GM21825 (cell line): ENCODE data around the gene TFEB.
"Not testable (repeated sequence)": the region's sequence is repeated elsewhere in the genome, so short reads cannot be mapped to it uniquely, and the experiment has no call there.

Experiments
- ATAC-seq: cut with Tn5 transposase; IDR thresholded peaks from one replicate; pipeline ENCODE4 v1.9.1; 2021; ENCODE audit warnings: mild to moderate bottlenecking, moderate library complexity; ENCODE audit not compliant: unreplicated experiment

The TFEB gene

DNA sequence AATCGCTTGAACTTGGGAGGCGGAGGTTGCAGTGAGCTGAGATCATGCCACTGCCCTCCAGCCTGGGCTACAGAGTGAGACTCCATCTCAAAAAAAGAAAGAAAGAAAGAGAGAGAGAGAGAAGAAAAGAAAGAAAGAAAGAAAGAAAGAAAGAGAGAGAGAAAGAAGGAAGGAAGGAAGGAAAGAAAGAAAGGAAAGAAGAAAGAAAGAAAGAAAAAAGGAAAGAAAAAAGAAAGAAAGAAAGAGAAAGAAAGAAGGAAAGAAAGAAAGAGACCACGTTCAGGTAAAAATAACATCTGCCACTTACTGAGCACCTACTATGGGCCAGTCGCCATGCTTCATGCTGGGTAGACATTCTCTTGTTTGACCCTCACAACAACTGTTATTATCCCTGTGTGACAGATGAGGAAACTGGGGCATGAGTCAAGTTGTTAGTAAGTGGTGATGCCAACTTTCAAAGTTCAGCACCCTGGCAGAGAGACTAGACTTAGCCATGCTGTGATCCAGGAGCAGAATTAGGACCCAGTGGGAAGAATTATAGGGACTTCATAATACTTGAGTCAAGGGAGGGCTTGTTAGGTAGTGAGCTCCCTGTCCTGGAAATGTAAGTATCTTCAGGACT is 30.7 kb upstream of the TFEB start:
- ATAC-seq, result not testable (repeated sequence)

DNA sequence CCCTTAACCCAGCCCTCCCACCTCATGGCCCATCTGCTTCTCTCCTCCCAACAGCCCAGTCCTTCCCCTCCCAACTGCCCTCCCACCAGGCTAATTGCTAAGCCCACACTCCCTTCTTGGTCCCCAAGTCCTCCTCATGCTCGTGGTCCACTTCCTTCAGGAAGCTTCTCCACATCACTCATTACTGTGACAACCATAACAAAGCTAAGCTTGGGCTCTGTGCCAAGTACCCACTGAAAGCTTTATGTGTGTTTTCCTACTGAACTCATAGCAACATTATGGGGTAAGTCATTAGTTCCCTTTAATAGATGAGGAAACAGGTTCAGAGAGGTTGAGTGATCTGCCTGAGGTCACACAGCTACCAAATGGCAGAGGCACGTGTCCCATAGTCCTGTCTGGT is 28.1 kb upstream of the TFEB start:
- ATAC-seq, result no peak

DNA sequence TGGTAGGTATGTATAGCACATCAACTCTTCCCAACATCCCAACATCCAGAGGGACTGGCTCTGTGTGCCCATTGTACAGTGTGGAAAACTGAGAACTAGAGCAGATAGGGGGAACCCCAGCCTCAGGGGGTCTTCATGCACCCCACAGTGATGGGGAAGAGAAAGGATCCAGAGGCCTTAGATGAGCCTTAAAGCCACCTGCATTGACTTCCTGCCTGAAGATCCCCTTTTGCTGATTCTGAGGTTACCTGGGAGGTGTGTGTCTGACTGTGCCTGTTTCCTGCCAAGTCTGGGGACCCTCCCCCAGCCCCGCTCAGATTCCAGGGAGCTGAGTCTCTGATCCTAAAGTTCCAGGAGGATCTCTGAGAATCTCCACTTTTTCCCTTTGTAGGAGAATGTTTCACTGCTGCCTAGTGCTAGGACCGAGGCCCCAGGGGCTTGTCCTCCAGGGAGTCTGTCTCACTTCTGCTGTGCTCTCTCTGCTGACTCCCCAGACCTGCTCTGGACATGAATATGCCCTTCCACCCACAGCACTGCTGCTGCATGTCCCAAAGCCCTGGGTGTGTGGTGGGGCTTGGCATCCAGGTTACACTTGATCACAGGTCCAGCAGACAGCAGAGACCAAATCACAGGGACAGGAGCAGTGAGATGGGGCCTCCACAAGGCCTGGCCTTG is 24.6 kb upstream of the TFEB start:
- no peak for ATAC-seq

DNA sequence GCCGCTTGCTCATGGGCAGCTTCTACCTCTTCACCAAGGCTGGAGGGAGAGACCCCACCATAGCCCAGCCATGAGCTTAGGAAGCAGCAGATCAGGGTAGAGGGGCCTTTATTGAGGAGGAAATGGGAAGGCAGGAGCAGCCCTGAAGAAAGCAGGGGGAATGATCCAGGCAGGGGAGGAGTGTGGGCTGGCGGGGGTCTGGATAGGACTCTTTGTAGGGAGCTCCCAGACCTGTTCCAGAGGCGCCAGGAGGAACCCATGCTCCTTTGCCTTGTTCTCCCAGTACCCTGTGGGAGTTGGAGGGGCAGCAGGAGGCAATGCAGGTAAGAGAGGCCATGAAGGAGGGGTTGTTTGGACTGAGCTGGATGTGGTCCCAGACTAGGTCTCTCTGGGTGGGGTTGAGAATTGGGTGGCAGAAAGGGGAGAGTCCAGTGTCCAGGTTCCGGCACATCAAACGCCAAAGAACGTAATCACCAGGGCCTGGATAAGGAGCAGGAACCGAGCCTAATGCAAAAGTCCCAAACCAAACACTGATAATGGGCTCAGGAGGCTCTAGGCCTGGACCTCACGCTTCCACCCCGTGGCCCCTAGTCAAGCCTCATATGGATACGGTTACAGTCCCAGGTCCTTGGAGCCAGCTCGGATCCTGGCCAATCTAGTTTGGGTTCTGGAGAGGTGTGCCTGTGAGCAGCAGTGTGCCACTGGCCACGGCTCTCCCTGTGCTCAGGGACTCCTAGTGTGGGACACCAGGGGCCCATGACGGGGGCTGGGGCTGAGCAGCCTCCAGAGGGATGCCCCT is 23.9 kb upstream of the TFEB start:
- ATAC-seq, result no peak

DNA sequence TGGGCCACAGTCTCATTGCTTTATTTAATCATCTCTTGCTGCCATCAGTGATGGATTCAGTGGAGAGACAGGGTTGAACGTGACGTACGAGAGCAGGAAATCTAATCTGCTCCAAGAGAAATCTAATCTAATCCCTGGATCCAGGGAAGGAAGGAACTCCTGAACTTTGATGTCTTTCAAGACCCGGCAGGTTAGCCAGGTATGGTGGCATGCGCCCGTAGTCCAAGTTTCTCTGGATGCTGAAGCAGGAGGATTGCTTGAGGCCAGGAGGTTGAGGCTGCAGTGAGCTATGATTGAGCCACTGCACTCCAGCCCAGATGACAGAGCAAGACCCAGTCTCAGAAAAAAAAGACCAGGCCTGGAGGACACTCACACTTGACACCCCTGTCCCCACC is 23.2 kb upstream of the TFEB start:
- no peak for ATAC-seq

DNA sequence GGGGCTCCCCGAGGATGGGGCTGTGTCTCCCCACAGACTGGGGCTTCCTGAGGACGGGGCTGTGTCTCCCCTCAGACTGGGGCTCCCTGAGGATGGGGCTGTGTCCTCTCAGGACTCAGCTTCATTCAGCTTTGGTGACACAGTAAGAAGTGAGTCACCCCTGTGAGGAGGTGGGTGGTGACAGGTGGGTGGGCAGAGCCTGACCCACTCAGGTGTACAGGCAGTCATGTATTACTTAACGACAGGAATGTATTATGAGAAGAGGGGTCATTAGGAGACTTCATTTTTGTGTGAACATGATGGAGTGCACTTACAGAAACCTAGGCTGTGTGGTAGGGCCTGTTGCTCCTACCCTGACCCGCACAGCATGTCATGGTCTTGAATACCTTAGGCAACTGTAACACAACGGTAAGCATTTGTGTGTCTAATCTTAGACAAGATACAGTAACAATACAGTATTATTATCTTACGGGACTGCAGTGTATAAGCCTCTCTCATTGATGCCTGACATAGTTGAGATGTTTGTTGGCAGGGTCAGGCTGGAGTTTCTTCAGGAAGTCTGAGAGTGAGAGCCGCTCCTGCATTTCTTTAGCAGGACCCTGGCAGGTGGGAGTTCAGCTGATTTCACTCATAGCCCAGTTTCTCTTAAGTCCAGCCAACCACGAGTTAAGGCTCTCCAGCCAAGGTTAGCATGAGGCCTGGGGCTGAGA is 22.7 kb upstream of the TFEB start:
- ATAC-seq, result no peak

DNA sequence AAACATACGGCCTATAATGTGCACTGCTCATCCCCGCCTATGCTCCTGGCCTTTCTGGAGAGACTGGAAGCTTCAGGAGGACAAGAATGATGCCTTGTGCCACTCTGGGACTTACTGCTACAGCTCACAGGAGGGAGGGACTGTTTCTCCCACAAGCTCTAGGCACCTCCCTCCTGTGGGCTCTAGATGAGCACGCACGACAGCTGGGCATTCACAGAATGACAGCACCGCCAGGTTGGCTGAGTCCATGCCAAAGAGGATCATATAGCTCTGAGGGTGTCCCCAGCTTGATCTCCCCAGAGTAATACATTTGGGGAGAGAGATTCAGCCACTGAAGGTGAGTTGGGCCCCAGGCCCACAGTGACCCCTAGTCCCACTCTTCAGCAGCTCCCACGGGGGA is 21.9 kb upstream of the TFEB start:
- no peak for ATAC-seq

DNA sequence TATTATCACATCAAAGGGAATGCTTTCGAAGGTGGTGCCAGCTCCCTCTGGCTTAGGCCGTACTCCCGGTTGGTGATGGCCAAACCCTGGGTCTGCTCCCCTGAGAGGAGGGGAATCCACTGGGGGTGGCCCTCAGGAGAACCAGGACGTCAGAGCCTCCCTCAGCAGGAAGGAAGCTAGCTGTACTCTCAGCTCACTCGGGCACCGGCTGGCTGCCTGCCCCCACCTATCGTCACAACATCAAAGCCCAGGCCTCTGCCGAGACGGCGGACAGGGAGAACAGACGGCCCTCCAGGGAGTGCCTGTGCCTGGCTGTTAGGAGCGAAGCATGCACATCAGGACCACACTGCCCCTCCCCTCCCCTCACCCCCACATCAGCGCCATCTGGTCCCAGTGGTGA is 20.9 kb upstream of the TFEB start:
- no peak for ATAC-seq

DNA sequence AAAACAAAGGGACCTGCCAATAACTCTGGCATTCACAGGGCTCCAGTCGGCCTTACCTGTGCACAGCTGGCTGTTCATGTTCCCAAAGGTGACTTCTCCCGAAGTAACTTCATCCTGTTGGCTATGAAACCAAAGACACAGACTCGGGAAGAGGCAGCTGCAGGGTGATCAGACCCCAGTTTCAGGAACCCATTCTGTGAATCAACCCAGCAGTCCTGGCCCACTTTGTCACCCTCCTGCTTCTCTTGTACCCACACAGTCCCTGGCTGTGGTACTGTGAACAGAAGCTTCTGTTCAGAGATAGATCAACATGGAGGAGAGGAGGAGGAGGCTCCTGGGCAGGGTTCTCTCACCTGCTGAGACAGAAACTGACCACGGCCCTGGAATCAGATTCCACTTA is 20.5 kb upstream of the TFEB start:
- no peak for ATAC-seq

DNA sequence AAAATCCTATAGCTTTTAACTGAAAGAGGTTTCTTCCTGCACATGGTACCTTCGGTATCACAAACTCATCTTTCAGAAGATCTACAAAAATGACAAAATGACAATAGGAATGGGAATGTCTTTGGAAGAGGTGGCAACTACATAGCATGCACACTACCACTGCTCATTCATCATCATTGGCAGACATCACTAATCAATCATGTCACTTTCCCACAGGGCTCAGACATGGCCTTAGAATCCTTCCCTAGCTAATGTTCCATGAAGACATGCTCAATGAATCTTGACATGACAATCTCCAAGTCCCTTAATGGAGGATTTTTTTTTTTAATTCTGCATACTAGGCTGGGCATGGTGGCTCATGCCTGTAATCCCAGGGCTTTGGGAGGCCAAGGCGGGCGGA is 15.0 kb upstream of the TFEB start:
- no peak for ATAC-seq

DNA sequence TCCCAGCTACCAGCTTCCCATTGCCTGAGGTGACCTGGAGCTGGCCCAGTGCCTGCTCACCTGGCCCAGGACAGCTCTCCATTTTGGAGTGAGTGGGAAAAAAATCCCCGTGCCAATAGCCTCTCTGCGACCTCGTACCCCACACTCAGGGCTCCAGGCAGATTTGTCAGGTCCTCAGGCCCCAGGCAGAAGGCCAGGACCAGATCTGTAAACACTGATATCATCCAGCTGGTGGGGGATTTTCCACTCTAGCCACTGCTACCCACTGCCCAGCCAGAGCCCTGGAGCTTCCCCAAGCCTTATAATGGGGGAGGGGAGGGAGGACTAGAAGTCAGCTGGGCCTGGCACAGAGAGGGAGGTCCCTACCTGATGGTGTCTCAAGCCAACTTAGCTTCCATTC is 13.1 kb upstream of the TFEB start:
- no peak for ATAC-seq

DNA sequence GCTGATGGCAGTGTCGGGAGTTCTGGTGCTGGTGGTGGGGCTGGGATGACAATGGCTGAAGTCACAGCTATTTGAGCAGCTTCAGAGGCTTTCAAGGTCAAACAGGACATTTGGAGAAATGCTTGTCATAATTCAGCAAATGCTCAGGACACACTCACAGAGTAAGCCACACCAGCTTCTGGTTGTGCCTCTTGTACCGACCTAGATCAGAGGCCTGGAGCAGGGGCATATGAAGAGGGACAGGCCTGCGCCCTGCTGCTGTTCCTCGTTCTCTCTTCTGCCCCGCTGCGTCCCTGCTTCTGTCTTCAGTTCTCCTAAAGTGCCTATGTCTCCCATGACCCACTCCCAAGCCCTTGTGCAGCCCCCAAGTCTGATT is 12.7 kb upstream of the TFEB start:
- ATAC-seq, result no peak

DNA sequence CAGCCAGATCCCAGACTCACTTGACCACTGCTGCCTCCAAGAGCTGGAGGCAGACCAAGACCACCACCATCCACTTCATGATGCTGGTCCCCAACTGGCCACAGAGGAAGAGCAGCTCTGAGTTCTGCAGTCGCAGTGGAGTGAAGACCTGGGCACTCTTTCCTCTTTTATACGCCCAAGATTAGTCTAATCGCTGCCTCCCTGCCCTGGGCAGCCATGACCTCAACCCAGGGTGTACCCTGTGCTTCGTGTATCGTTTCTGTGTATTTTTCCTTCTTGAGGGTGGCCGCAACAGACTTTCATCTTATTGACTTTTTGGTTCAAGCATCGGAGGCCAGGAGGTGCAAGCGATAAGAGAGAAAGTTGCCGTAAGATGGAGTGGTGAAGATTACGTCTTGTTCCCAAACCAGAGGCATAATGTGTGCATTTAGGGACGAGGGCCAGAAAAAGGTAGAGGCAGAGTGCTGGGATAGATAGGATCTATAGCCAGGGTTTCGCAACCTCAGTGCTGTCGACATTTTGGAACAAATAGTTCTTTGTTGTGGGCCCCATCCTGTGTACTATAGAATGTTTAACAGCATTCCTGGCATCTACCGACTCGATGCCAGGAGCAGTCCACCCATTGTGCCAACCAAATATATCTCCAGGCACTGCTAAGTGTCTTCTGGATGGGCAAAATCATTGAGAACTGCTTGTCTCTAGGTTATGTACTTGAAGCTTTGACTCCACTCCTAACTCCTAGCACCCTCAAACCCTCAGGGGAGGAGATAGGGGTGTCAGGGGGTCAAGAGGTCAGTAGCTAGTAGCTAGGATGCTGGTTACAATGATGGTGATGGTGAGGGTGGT is 12.1 kb upstream of the TFEB start, which contains the start of gene PGC:
Gene PGC (minus strand): TSS at position 142 of the 846 bp plus-strand sequence. CDS start 63 bp downstream, at position 79.
- no peak for ATAC-seq

DNA sequence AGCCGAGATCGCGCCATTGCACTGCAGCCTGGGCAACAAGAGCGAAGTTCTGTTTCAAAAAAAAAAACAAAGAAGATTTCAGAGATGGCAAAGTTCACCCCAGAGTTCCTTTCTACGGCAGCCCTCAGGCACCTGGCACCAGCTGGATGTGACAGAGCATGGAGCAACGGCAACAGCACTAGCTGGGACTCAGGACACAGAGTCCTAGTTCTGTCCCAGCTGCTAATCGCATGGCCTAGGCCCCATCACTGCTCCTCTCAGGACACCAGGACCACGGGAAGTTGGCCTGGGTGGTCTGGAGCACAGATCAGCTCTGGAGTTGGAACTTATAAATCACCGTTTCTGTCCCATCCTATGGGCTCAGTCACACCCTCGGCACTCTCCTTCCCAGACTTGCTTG is 10.7 kb upstream of the TFEB start:
- no peak for ATAC-seq

DNA sequence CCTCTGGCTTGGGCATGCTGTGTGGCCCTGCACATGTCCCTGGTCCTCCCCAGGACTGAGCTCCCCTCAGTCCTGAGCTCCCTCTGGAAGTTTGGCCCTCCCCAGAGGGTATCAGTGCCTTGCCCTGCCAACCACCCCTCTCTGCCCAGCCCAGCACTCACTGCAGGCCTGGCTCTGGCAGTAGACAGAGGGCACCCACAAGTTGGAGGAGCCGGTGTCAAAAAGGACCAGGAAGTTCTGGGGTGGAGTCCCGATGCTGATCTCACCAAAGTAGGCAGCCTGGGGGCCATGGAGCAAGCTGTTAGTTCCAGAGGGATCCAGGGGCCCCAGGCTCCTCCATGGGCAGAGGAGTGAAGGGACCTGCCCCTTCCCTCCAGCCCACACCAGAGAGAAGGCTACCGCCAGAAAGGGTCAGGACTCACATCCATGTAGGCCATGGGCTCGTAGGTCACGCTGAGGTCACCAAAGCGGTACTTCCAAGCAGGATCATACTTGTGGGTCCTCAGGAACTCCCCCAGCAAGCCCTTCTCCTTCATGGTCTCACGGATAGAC is 8.9 kb upstream of the TFEB start:
- no peak for ATAC-seq

DNA sequence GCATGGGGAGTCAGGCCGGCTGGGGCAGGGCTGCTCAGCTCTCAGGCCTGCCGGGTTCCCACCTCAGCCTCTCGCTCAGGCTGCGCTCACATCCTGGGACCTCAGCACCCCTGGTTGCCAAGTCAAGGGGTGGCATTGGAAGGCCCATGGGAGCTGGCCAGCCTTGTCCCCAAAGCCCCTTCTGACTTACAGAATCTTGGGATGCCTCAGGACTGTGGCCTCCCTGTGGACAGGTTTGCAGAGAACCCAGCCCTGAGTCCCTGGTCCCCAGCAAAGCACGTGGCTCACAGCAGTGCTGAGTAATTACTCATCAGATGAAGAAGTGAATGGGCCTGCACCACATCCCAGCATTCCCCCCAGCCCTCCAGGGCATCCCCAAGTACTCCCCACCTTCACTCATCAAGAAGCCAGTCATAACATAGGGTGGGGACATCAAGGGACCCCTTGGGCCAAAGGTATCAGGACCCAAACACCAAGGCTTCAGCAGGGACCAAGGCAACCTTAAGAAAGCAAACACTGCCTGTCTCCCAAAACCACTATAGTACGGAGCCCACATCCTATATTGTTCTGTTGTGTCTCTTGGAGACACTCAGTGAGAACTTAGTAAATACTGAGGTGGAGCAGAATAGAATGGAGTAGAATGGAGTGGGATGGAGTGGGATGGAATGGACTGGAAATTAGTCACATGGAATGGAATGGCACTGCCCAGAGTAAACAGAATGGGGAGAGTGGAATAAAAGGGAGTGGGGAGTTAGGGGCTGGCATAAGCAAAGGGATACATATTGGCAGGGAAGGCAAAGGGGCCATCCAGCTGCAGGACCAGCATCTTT is 8.2 kb upstream of the TFEB start:
- no peak for ATAC-seq

DNA sequence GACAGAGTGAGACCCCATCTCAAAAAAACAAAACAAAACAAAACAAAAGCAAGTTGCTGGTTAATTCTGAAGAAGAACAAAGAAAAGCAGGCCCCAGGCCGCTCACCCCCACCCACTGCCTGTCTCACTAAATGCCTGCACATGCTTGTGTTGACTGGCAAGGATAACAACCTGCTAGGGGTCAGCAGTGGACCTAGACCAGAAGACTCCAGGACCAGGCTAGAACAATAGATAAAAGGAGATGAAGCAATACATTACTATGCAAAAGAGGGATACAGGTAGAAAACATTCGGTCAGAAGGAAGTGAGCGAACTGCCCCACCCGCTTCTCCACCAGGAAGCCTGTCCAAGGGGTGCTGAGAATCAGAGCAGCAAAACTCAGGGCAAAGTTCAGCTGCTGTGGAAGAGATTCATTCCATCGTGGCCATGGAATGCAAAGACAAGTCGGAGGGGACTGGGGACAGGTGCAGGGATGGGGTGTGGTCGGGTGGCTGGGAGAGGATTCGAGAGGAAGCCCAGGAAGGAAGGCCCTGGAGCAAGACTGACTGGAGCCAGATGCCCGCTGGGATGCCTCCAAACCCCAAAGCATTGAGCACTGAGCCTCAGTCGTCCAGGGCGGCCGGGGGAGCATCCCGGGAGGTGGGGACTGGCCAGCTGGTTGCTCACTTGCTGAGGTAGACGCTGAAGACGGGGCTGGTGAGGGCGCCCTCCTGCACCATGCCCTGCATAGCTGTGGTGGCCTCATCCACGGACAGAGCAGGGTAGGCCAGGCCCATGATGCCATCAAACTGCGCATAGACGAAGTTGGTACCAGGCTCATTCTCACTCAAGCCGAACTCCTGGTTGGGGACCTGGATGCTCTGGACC is 6.5 kb upstream of the TFEB start:
- no peak for ATAC-seq

DNA sequence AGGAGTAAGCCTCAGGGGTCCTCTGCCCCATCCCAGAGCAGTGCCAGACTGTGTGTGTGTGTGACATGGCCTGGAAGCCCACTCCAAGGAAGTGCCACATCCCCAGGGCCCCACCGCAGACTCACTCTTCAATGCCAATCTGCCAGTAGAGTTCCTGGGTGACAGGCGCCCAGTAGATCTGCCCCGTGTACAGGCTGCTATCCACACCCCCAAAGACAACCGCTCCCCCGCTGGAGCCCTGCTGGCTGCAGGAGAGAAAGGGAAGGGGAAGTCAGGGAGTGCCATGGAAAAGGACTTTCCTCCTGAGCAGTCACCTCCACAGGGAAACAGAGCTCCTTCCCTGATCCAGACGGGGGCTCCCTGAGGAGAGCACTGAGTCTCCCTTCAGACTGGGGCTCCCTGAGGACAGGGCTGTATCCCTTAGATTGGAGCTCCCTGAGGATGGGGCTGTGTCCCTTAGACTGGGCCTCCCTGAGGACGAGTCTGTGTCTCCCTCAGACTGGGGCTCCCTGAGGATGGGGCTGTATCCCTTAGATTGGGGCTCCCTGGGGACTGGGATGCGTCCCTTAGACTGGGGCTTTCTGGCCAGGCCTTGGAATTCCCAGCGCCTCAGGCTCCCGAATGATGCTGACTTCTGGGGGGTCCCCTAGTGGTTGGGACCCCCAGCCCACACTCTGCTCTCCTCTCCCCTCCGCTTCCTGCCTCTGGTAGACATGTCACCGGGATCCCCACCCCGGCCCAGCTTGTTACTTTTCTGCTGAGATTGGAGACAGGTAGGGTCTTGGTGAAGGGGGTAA is 5.2 kb upstream of the TFEB start:
- no peak for ATAC-seq
